Kasumi-1 (cell line): ENCODE results near the gene CCDC102A.

Experiments used
- DNase-seq, 2 experiments: peaks; one replicate each; lab custom pipeline; 2025; lab: John Stamatoyannopoulos, UW

The CCDC102A gene

GRCh38 chr16:57462209-57462977 lies 74.0 kb downstream of the CCDC102A start, which contains the start of gene POLR2C:
POLR2C (plus strand) TSS chr16:57462679; CDS start chr16:57462725, 46 bp downstream.
- peak; percentile 80 to 88 for DNase-seq
